ENCODE measurements around the gene CDK16.

Gene CDK16

GRCh38 chrX:47185241-47185640 is 33.2 kb upstream of the CDK16 start:
- no peak for DNase-seq (ENCODE audit: extremely low read depth in 1 of 2, low read depth in 1 of 2)

GRCh38 chrX:47186096-47186740 is 32.3 kb upstream of the CDK16 start:
- DNase-seq (ENCODE audit: extremely low read depth in 1 of 2, low read depth in 1 of 2) = no peak

DNA sequence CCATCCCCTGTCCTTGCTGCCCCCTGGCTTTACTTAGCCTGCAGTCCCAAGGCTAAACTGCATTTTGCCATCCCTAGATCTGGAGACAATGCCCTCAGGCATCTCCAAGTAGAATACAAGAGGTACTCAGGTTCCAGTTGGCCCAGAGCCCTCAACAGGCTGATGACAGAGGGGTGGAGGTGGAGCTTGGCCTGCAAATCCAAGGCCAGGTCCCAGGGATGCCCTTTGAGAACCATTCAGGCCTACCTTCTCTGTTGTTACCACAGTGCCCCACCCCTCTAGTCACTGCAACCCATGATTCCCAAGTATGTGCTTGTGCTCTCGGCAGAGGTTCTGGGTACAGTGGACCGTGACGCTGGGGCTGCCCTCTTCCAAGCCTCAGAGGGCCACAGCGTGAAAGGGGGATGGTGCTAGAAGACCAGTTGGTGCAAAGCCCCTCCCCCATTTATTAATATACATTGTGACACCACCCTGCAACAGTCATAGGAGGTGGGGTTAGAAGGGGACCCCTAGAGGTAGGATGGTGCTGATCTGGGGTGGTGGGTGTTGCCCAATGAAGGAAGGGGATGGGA is 31.3 kb upstream of the CDK16 start:
- no peak for DNase-seq (ENCODE audit: extremely low read depth in 1 of 2, low read depth in 1 of 2)

GRCh38 chrX:47189906-47190305 is 28.6 kb upstream of the CDK16 start:
- no peak for DNase-seq (ENCODE audit: extremely low read depth in 1 of 2, low read depth in 1 of 2)

GRCh38 chrX:47190445-47191269 is 27.8 kb upstream of the CDK16 start:
- DNase-seq (ENCODE audit: extremely low read depth in 1 of 2, low read depth in 1 of 2) = peak; percentile 70 to 79

DNA sequence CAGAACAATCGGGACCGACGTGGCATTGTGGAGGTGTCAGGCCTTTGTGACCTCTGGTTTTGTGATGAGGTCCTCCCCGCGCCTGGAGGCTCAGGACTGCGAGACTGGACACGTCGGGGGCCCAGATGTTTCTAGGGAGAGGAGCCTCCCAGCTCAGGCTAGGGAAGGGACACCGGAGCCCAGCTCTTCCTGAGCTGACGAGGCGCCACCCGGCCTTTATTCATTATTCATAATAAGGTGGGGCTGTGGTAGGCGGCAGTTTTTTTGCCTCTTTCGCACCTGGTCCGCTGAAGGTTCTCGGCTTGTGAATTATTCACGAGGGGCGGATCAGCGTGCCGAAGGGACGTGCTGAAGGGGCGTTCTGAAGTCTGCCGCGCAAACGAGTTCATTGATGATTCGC is 27.1 kb upstream of the CDK16 start:
- peak in 1 of 2 donors; percentile 34 for DNase-seq (ENCODE audit: extremely low read depth in 1 of 2, low read depth in 1 of 2)

GRCh38 chrX:47191806-47192401 is 26.6 kb upstream of the CDK16 start:
- DNase-seq (ENCODE audit: extremely low read depth in 1 of 2, low read depth in 1 of 2) = no peak

DNA sequence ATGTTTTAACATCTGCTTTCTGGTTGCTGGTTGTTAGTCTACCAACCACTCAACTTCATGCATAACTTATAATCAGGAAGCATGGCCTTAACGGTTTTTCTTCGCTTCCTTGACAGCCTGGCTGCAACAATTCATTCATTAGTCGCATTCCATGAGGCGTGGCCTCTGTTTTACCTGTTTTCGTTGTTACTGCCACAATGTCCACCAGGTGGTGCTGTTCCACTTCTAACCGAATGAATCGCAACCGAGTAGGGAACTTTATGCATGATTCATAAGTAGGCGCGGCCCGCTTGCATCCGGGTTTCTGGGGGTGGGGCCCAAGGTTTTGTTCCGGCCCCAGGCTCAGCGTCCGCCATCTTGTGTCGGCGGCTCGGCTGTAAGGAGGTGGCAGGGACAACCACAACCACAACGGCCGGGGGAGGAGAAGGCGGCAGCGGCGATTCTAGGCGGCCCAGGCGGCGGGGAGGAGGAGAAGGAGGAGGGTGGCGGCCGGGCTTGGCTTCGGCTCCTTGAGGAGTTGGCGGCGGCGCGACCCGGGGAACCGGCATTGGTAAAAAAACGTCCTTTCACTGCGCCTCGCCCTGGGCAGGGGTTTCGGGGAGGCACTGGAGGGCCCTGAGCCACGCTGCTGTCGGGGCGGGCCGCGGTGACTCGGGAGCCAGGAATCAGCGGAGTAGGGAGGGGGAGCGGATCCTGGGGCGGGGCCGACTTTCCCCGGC is 24.8 kb upstream of the CDK16 start, which contains the start of gene UBA1:
Gene UBA1, plus strand, starts transcription at position 355 of the 719 bp plus-strand sequence. CDS start 4,974 bp downstream, outside the sequence.
- peak; percentile 78 to 83 for DNase-seq (ENCODE audit: extremely low read depth in 1 of 2, low read depth in 1 of 2)

GRCh38 chrX:47194194-47194787 is 24.2 kb upstream of the CDK16 start:
- no peak for DNase-seq (ENCODE audit: extremely low read depth in 1 of 2, low read depth in 1 of 2)

- no peak for DNase-seq (ENCODE audit: extremely low read depth in 1 of 2, low read depth in 1 of 2)
Observed at GRCh38 chrX:47196098-47196497, 22.4 kb upstream of the CDK16 start.

- no peak for DNase-seq (ENCODE audit: extremely low read depth in 1 of 2, low read depth in 1 of 2)
Observed at GRCh38 chrX:47197526-47197925, 21.0 kb upstream of the CDK16 start.

- DNase-seq (ENCODE audit: extremely low read depth in 1 of 2, low read depth in 1 of 2) = no peak
Observed at GRCh38 chrX:47198026-47198686, 20.3 kb upstream of the CDK16 start.

DNA sequence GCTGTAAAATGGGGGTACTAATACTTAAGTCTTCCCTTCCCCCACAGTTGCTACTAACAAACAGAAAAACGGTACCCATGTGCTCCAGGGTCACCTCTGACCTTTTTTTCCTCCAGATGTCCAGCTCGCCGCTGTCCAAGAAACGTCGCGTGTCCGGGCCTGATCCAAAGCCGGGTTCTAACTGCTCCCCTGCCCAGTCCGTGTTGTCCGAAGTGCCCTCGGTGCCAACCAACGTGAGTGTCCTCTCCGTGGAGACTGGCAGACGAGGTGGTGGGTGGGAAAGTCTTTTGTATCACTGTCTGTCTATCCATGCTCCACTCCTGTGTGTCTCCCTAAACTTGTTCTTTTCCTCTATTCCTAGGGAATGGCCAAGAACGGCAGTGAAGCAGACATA is 19.8 kb upstream of the CDK16 start:
- no peak for DNase-seq (ENCODE audit: extremely low read depth in 1 of 2, low read depth in 1 of 2)

DNA sequence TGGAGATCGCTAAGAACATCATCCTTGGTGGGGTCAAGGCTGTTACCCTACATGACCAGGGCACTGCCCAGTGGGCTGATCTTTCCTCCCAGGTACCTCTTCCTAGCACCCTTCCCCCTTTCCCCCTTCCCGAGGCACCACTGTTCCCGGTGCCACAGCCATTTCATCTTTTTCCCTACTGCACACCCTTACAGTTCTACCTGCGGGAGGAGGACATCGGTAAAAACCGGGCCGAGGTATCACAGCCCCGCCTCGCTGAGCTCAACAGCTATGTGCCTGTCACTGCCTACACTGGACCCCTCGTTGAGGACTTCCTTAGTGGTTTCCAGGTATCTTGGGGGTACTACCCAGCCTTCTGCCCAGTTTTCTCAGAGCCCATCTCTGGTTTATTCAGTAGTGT is 19.2 kb upstream of the CDK16 start:
- no peak for DNase-seq (ENCODE audit: extremely low read depth in 1 of 2, low read depth in 1 of 2)

- no peak for DNase-seq (ENCODE audit: extremely low read depth in 1 of 2, low read depth in 1 of 2)
Observed at GRCh38 chrX:47200385-47201150, 17.9 kb upstream of the CDK16 start.

DNA sequence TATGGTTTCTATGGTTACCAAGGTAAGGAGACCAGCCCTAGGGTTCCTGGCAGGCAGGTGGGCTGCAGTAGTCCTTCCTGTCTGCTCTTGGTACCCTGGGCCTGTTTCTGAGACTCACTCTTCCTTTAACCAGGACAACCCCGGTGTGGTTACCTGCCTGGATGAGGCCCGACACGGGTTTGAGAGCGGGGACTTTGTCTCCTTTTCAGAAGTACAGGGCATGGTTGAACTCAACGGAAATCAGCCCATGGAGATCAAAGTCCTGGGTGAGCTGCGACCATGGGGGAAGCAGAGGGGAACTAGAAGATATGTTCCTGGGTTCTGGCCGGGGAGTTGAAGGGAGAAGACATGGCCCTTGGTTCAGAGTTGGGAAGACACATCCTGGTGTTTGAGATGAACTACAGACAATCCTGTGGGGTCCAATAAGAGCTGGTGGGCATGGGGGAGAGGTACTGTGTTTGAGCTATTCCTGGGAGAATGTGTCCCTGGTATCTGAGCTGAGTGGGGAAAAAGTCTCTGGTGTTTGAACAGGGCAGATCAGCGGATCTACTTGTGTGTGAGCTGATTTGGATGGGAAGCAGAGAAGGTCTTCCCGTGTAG is 17.0 kb upstream of the CDK16 start:
- DNase-seq (ENCODE audit: extremely low read depth in 1 of 2, low read depth in 1 of 2) = no peak

GRCh38 chrX:47202316-47202715 is 16.2 kb upstream of the CDK16 start:
- no peak for DNase-seq (ENCODE audit: extremely low read depth in 1 of 2, low read depth in 1 of 2)

DNA sequence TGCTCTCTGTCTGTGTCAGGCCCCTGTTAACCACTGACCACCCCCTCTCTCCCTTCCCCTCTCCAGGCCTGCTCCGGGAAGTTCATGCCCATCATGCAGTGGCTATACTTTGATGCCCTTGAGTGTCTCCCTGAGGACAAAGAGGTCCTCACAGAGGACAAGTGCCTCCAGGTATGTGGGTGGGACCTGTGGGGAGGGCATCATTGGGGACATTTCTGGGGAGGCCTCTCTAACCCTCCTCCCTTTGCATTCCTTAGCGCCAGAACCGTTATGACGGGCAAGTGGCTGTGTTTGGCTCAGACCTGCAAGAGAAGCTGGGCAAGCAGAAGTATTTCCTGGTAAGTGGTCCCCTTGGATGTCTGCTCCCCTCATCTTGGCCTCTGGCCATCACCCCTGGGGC is 15.6 kb upstream of the CDK16 start:
- DNase-seq (ENCODE audit: extremely low read depth in 1 of 2, low read depth in 1 of 2) = no peak

GRCh38 chrX:47204970-47205369 is 13.5 kb upstream of the CDK16 start:
- no peak for DNase-seq (ENCODE audit: extremely low read depth in 1 of 2, low read depth in 1 of 2)

Measured in stimulated activated CD8-positive, alpha-beta memory T cell treated with anti-CD3 and anti-CD28 coated beads, Interleukin-7, amount 100 ng/mL, for 48 hours (primary cell).